Upper lobe of left lung (tissue), 4 donors: Measurements from ENCODE around the gene TMEM14C.

Source experiments
- CTCF ChIP-seq, 6 experiments: fragments of 450-650 bp in 4 of 6; fragments of 200-600 bp in 2 of 6; sonication (generic) in 2 of 6; IDR thresholded peaks; one replicate each; pipeline ENCODE4 v1.5.1; 2016 to 2019; ENCODE audit warnings: antibody characterized with exemption in 6 of 6
- EP300 ChIP-seq, 4 donors: sonication (generic); formaldehyde crosslinking; IDR thresholded peaks; one replicate each; pipeline ENCODE4 v1.5.1; 2017; ENCODE audit warnings: antibody characterized with exemption in 4 of 4, control low read depth in 2 of 4
- POLR2A ChIP-seq, 4 donors: fragments of 450-650 bp; IDR thresholded peaks; one replicate each; pipeline ENCODE4 v1.5.1; 2016 to 2017; ENCODE audit warnings: antibody characterized with exemption in 4 of 4, mild to moderate bottlenecking in 2 of 4

GRCh38 chr6:10733863-10734262, 11.0 kb downstream of the TMEM14C start:
- no peak for TF ChIP-seq CTCF (IDR thresholded peaks at IDR 0.05)
- TF ChIP-seq POLR2A (IDR thresholded peaks at IDR 0.05): no peak
- TF ChIP-seq EP300 (IDR thresholded peaks at IDR 0.05): no peak
